Measurements from ENCODE around the gene CLNK. TPM values are rescaled to one million over a fixed set of nuclear protein-coding genes. Genes with fewer than 3 reads are reported as not detected.

The CLNK gene
- total and polyA plus RNA-seq, 2 of the 8 experiments (the other 6 are each of a cell fraction or from before 2014, with no cell fraction given) = not detected

- POLR2A ChIA-PET (ENCODE audit: partially characterized antibody) = no interaction called here
- peaks cover 4% of the 10 kb centered on the region; the same call in 1 of the 2 replicates for H3K23me2 ChIP-seq (ENCODE audit: low read depth, low read length)
- H4K91ac ChIP-seq (replicated peaks; ENCODE audit: insufficient read length, low read length) = no peak overlapping the region
- H3K9ac ChIP-seq (replicated peaks in 1 of 4; ENCODE audit: extremely low read depth in 1 of 4, low read depth in 3 of 4, low read length in 3 of 4) = no peak overlapping the region
- no peaks in the 10 kb centered on the region for H3K79me2 ChIP-seq (ENCODE audit: control insufficient read depth in 1 of 2, insufficient read depth in 2 of 2, low read length in 2 of 2)
- H2AK5ac ChIP-seq (ENCODE audit: low read depth, low read length) = no peak overlapping the region
- H2BK12ac ChIP-seq (ENCODE audit: low read depth, low read length) = no peak overlapping the region
- no peak overlapping the region for H4K5ac ChIP-seq (ENCODE audit: insufficient read length, low read depth, low read length)
- peaks cover 26 to 47% (median 42%) of the 10 kb centered on the region in 4 experiments for H3K27me3 ChIP-seq (replicated peaks in 1 of 4; ENCODE audit: control insufficient read depth in 3 of 4, extremely low read depth in 1 of 4, insufficient read depth in 3 of 4, low read length in 3 of 4)
- peak overlapping the region in 1 of 4 experiments; percentile 12; a peak in 1 of 8 replicates for H3K4me3 ChIP-seq (ENCODE audit: extremely low read depth in 1 of 4, insufficient read depth in 2 of 4, low read depth in 3 of 4, low read length in 4 of 4)
- DNase-seq (ENCODE audit: low read depth in 1 of 2, low spot score in 2 of 2) (no peak), FAIRE-seq (no peak)
- no peak overlapping the region for H3K18ac ChIP-seq (ENCODE audit: extremely low read depth, low read length)
- no peak overlapping the region for H3K14ac ChIP-seq (ENCODE audit: insufficient read length)
- H2BK5ac ChIP-seq (ENCODE audit: low read depth, low read length) = no peak overlapping the region
- no peak overlapping the region for H4K8ac ChIP-seq (ENCODE audit: extremely low read depth, insufficient read depth, low read length)
- peaks cover 10 to 17% (median 12%) of the 10 kb centered on the region in 4 experiments for H3K4me1 ChIP-seq (replicated peaks in 1 of 4; ENCODE audit: control insufficient read depth in 3 of 4, insufficient read depth in 4 of 4, low read length in 3 of 4)
- peaks cover 8 to 10% of the 10 kb centered on the region in 2 experiments for H4K20me1 ChIP-seq (replicated peaks in 1 of 2; ENCODE audit: control insufficient read depth in 1 of 2, insufficient read depth in 2 of 2, low read length in 2 of 2)
- no peaks in the 10 kb centered on the region for H3K79me1 ChIP-seq (ENCODE audit: low read depth, low read length)
- H2AFZ ChIP-seq (ENCODE audit: low read length) = no peak overlapping the region
- H3K56ac ChIP-seq (replicated peaks; ENCODE audit: insufficient read length, low read depth, low read length) = no peak overlapping the region
- no peak overlapping the region for H3K27ac ChIP-seq (ENCODE audit: low read depth, low read length)
- no peak overlapping the region for H2BK20ac ChIP-seq (ENCODE audit: low read length)
- CTCF ChIA-PET (ENCODE audit: partially characterized antibody) = interaction anchor here (0.5 to 1.9 kb wide), 2 partner anchors 72 to 149 kb away, joined by 3 to 5 read pairs; no protein-coding TSS in a partner anchor
- H3K4me2 ChIP-seq (ENCODE audit: insufficient read depth in 1 of 2, low read depth in 2 of 2, low read length in 2 of 2) = peak overlapping the region; percentile 29 to 69; a peak in 3 of 4 replicates
- H3K4ac ChIP-seq (replicated peaks; ENCODE audit: insufficient read length, low read depth, low read length) = no peak overlapping the region
- H3K23ac ChIP-seq (ENCODE audit: insufficient read length) = no peak overlapping the region
- H2BK15ac ChIP-seq (ENCODE audit: low read length) = no peak overlapping the region
- no peak overlapping the region for H2BK120ac ChIP-seq (replicated peaks; ENCODE audit: low read depth, low read length)
- 70% methylated on average over 6 of the region's 6 CpGs; no CpG with 5 or more reads in 1 of the 2 experiments for WGBS, 2 experiments (ENCODE audit: extremely low coverage in 1 of 2, insufficient coverage in 1 of 2, insufficient read length in 1 of 2, insufficient replicate concordance in 2 of 2, low coverage in 1 of 2, low lambda C conversion rate in 2 of 2, missing lambda C conversion rate in 1 of 2)
- peaks cover 2 to 3% (median 3%) of the 10 kb centered on the region in 4 experiments; a peak in 2 of 8 replicates for H3K36me3 ChIP-seq (ENCODE audit: control insufficient read depth in 2 of 4, insufficient read depth in 4 of 4, low read length in 3 of 4)
- H3K9me3 ChIP-seq (ENCODE audit: insufficient read depth in 2 of 2, low read depth in 1 of 2, low read length in 1 of 2) = no peaks in the 10 kb centered on the region
- TF ChIP-seq SIX5 (IDR thresholded peaks at IDR 0.05; ENCODE audit: low read depth, low read length) (no peak), NRF1 (IDR thresholded peaks at IDR 0.05; ENCODE audit: low read depth, low read length) (no peak), BACH1 (IDR thresholded peaks at IDR 0.05; ENCODE audit: low read length) (no peak), YY1 (IDR thresholded peaks at IDR 0.05; ENCODE audit: low read depth, low read length) (no peak), E2F6 (IDR thresholded peaks at IDR 0.05) (no peak), TBP (IDR thresholded peaks at IDR 0.05; ENCODE audit: low read depth, low read length) (no peak), CREB1 (IDR thresholded peaks at IDR 0.05) (no peak), SIRT6 (IDR thresholded peaks at IDR 0.05; ENCODE audit: low read length) (no peak), GTF2F1 (IDR thresholded peaks at IDR 0.05; ENCODE audit: borderline replicate concordance, low read depth, low read length) (no peak), KDM1A (IDR thresholded peaks at IDR 0.05; ENCODE audit: borderline replicate concordance, low read length) (no peak), SRF (IDR thresholded peaks at IDR 0.05; ENCODE audit: low read depth, low read length) (no peak)
These were observed 229.8 kb downstream of the CLNK start for GRCh38 chr4:10454726-10455125.
